ENCODE results near the gene FGFBP1.

The FGFBP1 gene

GRCh38 chr4:15914736-15915135 is 23.8 kb downstream of the FGFBP1 start:
- TF ChIP-seq EZH2 (IDR thresholded peaks at IDR 0.05; ENCODE audit: borderline replicate concordance, low read length) = no peak
- no peak for TF ChIP-seq CTCF (IDR thresholded peaks at IDR 0.05; ENCODE audit: low read length)
- Histone ChIP-seq H2AFZ (ENCODE audit: low read length) (no peak overlapping the region), H3K9me3 (ENCODE audit: low read length) (no peaks in the 10 kb centered on the region), H3K9ac (ENCODE audit: low read length) (no peak overlapping the region), H3K4me1 (ENCODE audit: insufficient read depth, low read length, severe bottlenecking) (no peaks in the 10 kb centered on the region), H3K4me2 (ENCODE audit: low read length) (no peak overlapping the region), H3K36me3 (ENCODE audit: insufficient read depth, low read length) (no peaks in the 10 kb centered on the region), H4K20me1 (ENCODE audit: insufficient read depth, low read length) (no peaks in the 10 kb centered on the region), H3K4me3 (ENCODE audit: low read depth, low read length, poor library complexity, severe bottlenecking) (no peak overlapping the region), H3K79me2 (ENCODE audit: insufficient read depth, low read length) (no peaks in the 10 kb centered on the region), H3K9me2 (ENCODE audit: low read depth, low read length) (no peaks in the 10 kb centered on the region), H3F3A (ENCODE audit: insufficient read depth, low read length) (no peaks in the 10 kb centered on the region), H3K27ac (ENCODE audit: low read depth, low read length, poor library complexity, severe bottlenecking) (no peak overlapping the region), H3K27me3 (ENCODE audit: insufficient read depth, low read length) (no peaks in the 10 kb centered on the region)

GRCh38 chr4:15914291-15914690 is 24.2 kb downstream of the FGFBP1 start:
- no peak overlapping the region for H3K4me2 ChIP-seq (ENCODE audit: low read length)
- no peaks in the 10 kb centered on the region for H3K36me3 ChIP-seq (ENCODE audit: insufficient read depth, low read length)
- no peak overlapping the region for H3K27ac ChIP-seq (ENCODE audit: low read depth, low read length, poor library complexity, severe bottlenecking)
- H3K4me1 ChIP-seq (ENCODE audit: insufficient read depth, low read length, severe bottlenecking) = no peaks in the 10 kb centered on the region
- no peak overlapping the region for H2AFZ ChIP-seq (ENCODE audit: low read length)
- no peaks in the 10 kb centered on the region for H4K20me1 ChIP-seq (ENCODE audit: insufficient read depth, low read length)
- H3K27me3 ChIP-seq (ENCODE audit: insufficient read depth, low read length) = no peaks in the 10 kb centered on the region
- no peaks in the 10 kb centered on the region for H3K9me3 ChIP-seq (ENCODE audit: low read length)
- H3K4me3 ChIP-seq (ENCODE audit: low read depth, low read length, poor library complexity, severe bottlenecking) = no peak overlapping the region
- H3K9me2 ChIP-seq (ENCODE audit: low read depth, low read length) = no peaks in the 10 kb centered on the region
- H3K9ac ChIP-seq (ENCODE audit: low read length) = no peak overlapping the region
- H3F3A ChIP-seq (ENCODE audit: insufficient read depth, low read length) = no peaks in the 10 kb centered on the region
- TF ChIP-seq CTCF (IDR thresholded peaks at IDR 0.05; ENCODE audit: low read length) (no peak), EZH2 (IDR thresholded peaks at IDR 0.05; ENCODE audit: borderline replicate concordance, low read length) (no peak)
- H3K79me2 ChIP-seq (ENCODE audit: insufficient read depth, low read length) = no peaks in the 10 kb centered on the region

- Histone ChIP-seq H3K4me2 (ENCODE audit: low read length) (no peak overlapping the region), H2AFZ (ENCODE audit: low read length) (no peak overlapping the region), H3K27me3 (ENCODE audit: insufficient read depth, low read length) (no peaks in the 10 kb centered on the region), H4K20me1 (ENCODE audit: insufficient read depth, low read length) (no peaks in the 10 kb centered on the region), H3K9me3 (ENCODE audit: low read length) (no peaks in the 10 kb centered on the region), H3K36me3 (ENCODE audit: insufficient read depth, low read length) (no peaks in the 10 kb centered on the region), H3K9me2 (ENCODE audit: low read depth, low read length) (no peaks in the 10 kb centered on the region), H3K27ac (ENCODE audit: low read depth, low read length, poor library complexity, severe bottlenecking) (no peak overlapping the region), H3K79me2 (ENCODE audit: insufficient read depth, low read length) (no peaks in the 10 kb centered on the region), H3K9ac (ENCODE audit: low read length) (no peak overlapping the region), H3K4me3 (ENCODE audit: low read depth, low read length, poor library complexity, severe bottlenecking) (no peak overlapping the region), H3F3A (ENCODE audit: insufficient read depth, low read length) (no peaks in the 10 kb centered on the region), H3K4me1 (ENCODE audit: insufficient read depth, low read length, severe bottlenecking) (no peaks in the 10 kb centered on the region)
- TF ChIP-seq EZH2 (IDR thresholded peaks at IDR 0.05; ENCODE audit: borderline replicate concordance, low read length) = no peak
- TF ChIP-seq CTCF (IDR thresholded peaks at IDR 0.05; ENCODE audit: low read length) = no peak
Observed at GRCh38 chr4:15913631-15913970, 24.9 kb downstream of the FGFBP1 start.

Data from OCI-LY1 (cell line).